H9 (cell line): ENCODE results near the gene ZBTB25. TPM values are rescaled to one million over a fixed set of nuclear protein-coding genes. Genes with fewer than 3 reads are reported as not detected.

Experiments used
- DNase-seq: peaks from one replicate; pipeline ENCODE4 v3.0.0-alpha.2; 2017
- H2AFZ ChIP-seq: one replicate; pipeline ENCODE4 v1.6.1; 2013; ENCODE audit warnings: mild to moderate bottlenecking, low read length, control low read depth, moderate library complexity
- H2AK5ac ChIP-seq: 2 replicates; pipeline ENCODE4 v1.6.1; 2013; ENCODE audit warnings: low read length, control low read depth, mixed read lengths; ENCODE audit not compliant: insufficient read length
- H2BK120ac ChIP-seq: one replicate; pipeline ENCODE4 v1.6.1; 2013; ENCODE audit warnings: low read depth, mild to moderate bottlenecking, low read length, control low read depth, inconsistent platforms; ENCODE audit not compliant: poor library complexity, severe bottlenecking
- H2BK12ac ChIP-seq: 2 replicates; pipeline ENCODE4 v1.6.1; 2013; ENCODE audit warnings: low read length, control low read depth, mixed read lengths, low read depth; ENCODE audit not compliant: insufficient read length
- H2BK15ac ChIP-seq: 2 replicates; pipeline ENCODE4 v1.6.1; 2013; ENCODE audit warnings: low read depth, low read length, control low read depth
- H2BK20ac ChIP-seq: one replicate; pipeline ENCODE4 v1.6.1; 2013; ENCODE audit warnings: low read depth, mild to moderate bottlenecking, low read length, control low read depth, inconsistent platforms; ENCODE audit not compliant: poor library complexity, severe bottlenecking
- H2BK5ac ChIP-seq: 2 replicates; pipeline ENCODE4 v1.6.1; 2013; ENCODE audit warnings: low read length, control low read depth, mixed read lengths; ENCODE audit not compliant: insufficient read length
- H3K14ac ChIP-seq: 2 replicates; pipeline ENCODE4 v1.6.1; 2013; ENCODE audit warnings: low read length, control low read depth; ENCODE audit not compliant: insufficient read depth
- H3K18ac ChIP-seq: 2 replicates; pipeline ENCODE4 v1.6.1; 2013; ENCODE audit warnings: low read depth, mild to moderate bottlenecking, mixed read lengths, low read length, control low read depth; ENCODE audit not compliant: insufficient read length
- H3K23ac ChIP-seq: 2 replicates; pipeline ENCODE4 v1.6.1; 2013; ENCODE audit warnings: low read length, control low read depth, mixed read lengths, low read depth; ENCODE audit not compliant: insufficient read length
- H3K23me2 ChIP-seq: 2 replicates; pipeline ENCODE4 v1.6.1; 2013; ENCODE audit warnings: low read depth, mild to moderate bottlenecking, mixed read lengths, low read length, control low read depth; ENCODE audit not compliant: insufficient read length, poor library complexity, severe bottlenecking
- H3K27ac ChIP-seq: 2 replicates; pipeline ENCODE4 v1.5.1; 2013; ENCODE audit warnings: low read length, control low read depth, mixed read lengths, low read depth; ENCODE audit not compliant: insufficient read length
- H3K27me3 ChIP-seq: 2 replicates; pipeline ENCODE4 v1.6.1; 2013; ENCODE audit warnings: low read length, control low read depth, inconsistent platforms; ENCODE audit not compliant: insufficient read depth
- H3K4ac ChIP-seq: 2 replicates; pipeline ENCODE4 v1.6.1; 2013; ENCODE audit warnings: low read depth, mild to moderate bottlenecking, control low read depth, inconsistent platforms, low read length, moderate library complexity
- H3K4me1 ChIP-seq: 2 replicates; pipeline ENCODE4 v1.6.1; 2013; ENCODE audit warnings: low read length, control low read depth, inconsistent platforms; ENCODE audit not compliant: insufficient read depth
- H3K4me2 ChIP-seq: 2 replicates; pipeline ENCODE4 v1.6.1; 2013; ENCODE audit warnings: low read length, control low read depth, mixed read lengths; ENCODE audit not compliant: insufficient read length, insufficient read depth
- H3K56ac ChIP-seq: 2 replicates; pipeline ENCODE4 v1.6.1; 2013; ENCODE audit warnings: low read depth, mild to moderate bottlenecking, mixed read lengths, low read length, control low read depth; ENCODE audit not compliant: insufficient read length
- H3K79me1 ChIP-seq: 2 replicates; pipeline ENCODE4 v1.6.1; 2013; ENCODE audit warnings: low read depth, mild to moderate bottlenecking, moderate library complexity, low read length, control low read depth, inconsistent platforms; ENCODE audit not compliant: insufficient read depth, poor library complexity, severe bottlenecking
- H3K79me2 ChIP-seq: 2 replicates; pipeline ENCODE4 v1.6.1; 2013; ENCODE audit warnings: low read length, control low read depth, inconsistent platforms; ENCODE audit not compliant: insufficient read depth
- H3K9ac ChIP-seq: 2 replicates; pipeline ENCODE4 v1.6.1; 2013; ENCODE audit warnings: low read length, control low read depth, mixed read lengths; ENCODE audit not compliant: insufficient read length; ENCODE audit errors: extremely low read depth
- H3K9me3 ChIP-seq: one replicate; pipeline ENCODE4 v1.6.1; 2013; ENCODE audit warnings: low read depth, low read length, inconsistent platforms; ENCODE audit not compliant: control insufficient read depth
- H3T11ph ChIP-seq: one replicate; pipeline ENCODE4 v1.6.1; 2013; ENCODE audit warnings: mild to moderate bottlenecking, low read length, control low read depth, inconsistent platforms
- H4K20me1 ChIP-seq: one replicate; pipeline ENCODE4 v1.6.1; 2013; ENCODE audit not compliant: control insufficient read depth, insufficient read length, insufficient read depth
- H4K5ac ChIP-seq: 2 replicates; pipeline ENCODE4 v1.6.1; 2013; ENCODE audit warnings: low read depth, mild to moderate bottlenecking, mixed read lengths, low read length, control low read depth; ENCODE audit not compliant: insufficient read length
- H4K8ac ChIP-seq: replicated peaks from 2 replicates; pipeline ENCODE4 v1.6.1; 2013; ENCODE audit warnings: low read length, control low read depth, mixed read lengths, low read depth; ENCODE audit not compliant: insufficient read length
- H4K91ac ChIP-seq: 2 replicates; pipeline ENCODE4 v1.6.1; 2013; ENCODE audit warnings: low read depth, mild to moderate bottlenecking, moderate library complexity, mixed read lengths, low read length, control low read depth; ENCODE audit not compliant: insufficient read length
- H3K27ac Mint-ChIP-seq, 3 experiments: 2 replicates in 2 of 3; 3 replicates in 1 of 3; pipeline ENCODE4 v1.8.0; 2020 to 2021; ENCODE audit warnings: mixed read lengths in 3 of 3, mild to moderate bottlenecking in 1 of 3, moderate library complexity in 1 of 3
- H3K27me3 Mint-ChIP-seq: 2 replicates; pipeline ENCODE4 v1.8.0; 2021; ENCODE audit warnings: low read depth, mild to moderate bottlenecking, moderate library complexity, mixed read lengths
- H3K36me3 Mint-ChIP-seq, 3 experiments: 2 replicates in 2 of 3; 3 replicates in 1 of 3; pipeline ENCODE4 v1.8.0; 2020 to 2021; ENCODE audit warnings: low read depth in 3 of 3, mixed read lengths in 3 of 3; ENCODE audit not compliant: insufficient read depth in 1 of 3
- H3K4me1 Mint-ChIP-seq, 2 experiments: 2 replicates each; pipeline ENCODE4 v1.8.0; 2020; ENCODE audit warnings: mixed read lengths in 2 of 2
- H3K4me3 Mint-ChIP-seq, 2 experiments: 2 replicates in 1 of 2; 3 replicates in 1 of 2; pipeline ENCODE4 v1.8.0; 2020 to 2021; ENCODE audit warnings: mild to moderate bottlenecking in 2 of 2, mixed read lengths in 2 of 2, moderate library complexity in 1 of 2
- H3K9me3 Mint-ChIP-seq, 2 experiments: 2 replicates in 1 of 2; 3 replicates in 1 of 2; pipeline ENCODE4 v1.8.0; 2020; ENCODE audit warnings: mild to moderate bottlenecking in 2 of 2, mixed read lengths in 2 of 2, moderate library complexity in 1 of 2
- CTCF ChIP-seq: fragments of 200-600 bp; sonication (generic); conservative IDR thresholded peaks from 3 replicates; pipeline ENCODE4 v1.8.0; 2021; ENCODE audit warnings: antibody characterized with exemption, mild to moderate bottlenecking
- total RNA-seq: library from RNA; stranded (reverse); gene quantifications from 2 replicates; pipeline ENCODE4 v1.2.1, GENCODE V29; 2021

Gene ZBTB25
- total RNA-seq, 1 experiment from 2014 or later: 8.2 TPM

- H2AFZ ChIP-seq: no peak overlapping the region
- H3K36me3 Mint-ChIP-seq: peaks cover 0 to 6% (median 4%) of the 10 kb centered on the region in 3 experiments; a peak in 4 of 7 replicates
- H3K18ac ChIP-seq: no peak overlapping the region
- H3T11ph ChIP-seq: no peak overlapping the region
- no peaks in the 10 kb centered on the region for H3K79me1 ChIP-seq
- H2BK20ac ChIP-seq: no peak overlapping the region
- no peak overlapping the region for H4K91ac ChIP-seq
- no peaks in the 10 kb centered on the region for H3K27me3 ChIP-seq
- no peak overlapping the region for H3K23ac ChIP-seq
- peak; percentile 45; the same call in 2 of the 3 replicates for TF ChIP-seq CTCF
- no peaks in the 10 kb centered on the region for H4K20me1 ChIP-seq
- no peak overlapping the region for H2BK15ac ChIP-seq
- H3K4me3 Mint-ChIP-seq: no peak overlapping the region
- no peaks in the 10 kb centered on the region for H3K9me3 ChIP-seq
- H3K27ac Mint-ChIP-seq: no peak overlapping the region
- H3K4me1 Mint-ChIP-seq: peaks cover 6 to 11% of the 10 kb centered on the region in 2 experiments
- H3K23me2 ChIP-seq: no peaks in the 10 kb centered on the region
- H3K79me2 ChIP-seq: no peaks in the 10 kb centered on the region
- no peak overlapping the region for H3K14ac ChIP-seq
- H3K4me2 ChIP-seq: no peak overlapping the region
- H2AK5ac ChIP-seq: no peak overlapping the region
- H3K56ac ChIP-seq: no peak overlapping the region
- no peak for DNase-seq
- no peak overlapping the region for H2BK120ac ChIP-seq
- H4K5ac ChIP-seq: no peak overlapping the region
- no peak overlapping the region for H3K9ac ChIP-seq
- H3K4me1 ChIP-seq: no peaks in the 10 kb centered on the region
- H4K8ac ChIP-seq: no peak overlapping the region
- H2BK12ac ChIP-seq: no peak overlapping the region
- H3K27ac ChIP-seq: no peak overlapping the region
- H3K4ac ChIP-seq: no peak overlapping the region
- H3K27me3 Mint-ChIP-seq: no peaks in the 10 kb centered on the region
- H3K9me3 Mint-ChIP-seq: no peaks in the 10 kb centered on the region
- H2BK5ac ChIP-seq: no peak overlapping the region
These were observed 24.9 kb downstream of the ZBTB25 start for GRCh38 chr14:64478634-64479250.
